ENCODE results near the gene EIF2B2.

EIF2B2 gene

DNA sequence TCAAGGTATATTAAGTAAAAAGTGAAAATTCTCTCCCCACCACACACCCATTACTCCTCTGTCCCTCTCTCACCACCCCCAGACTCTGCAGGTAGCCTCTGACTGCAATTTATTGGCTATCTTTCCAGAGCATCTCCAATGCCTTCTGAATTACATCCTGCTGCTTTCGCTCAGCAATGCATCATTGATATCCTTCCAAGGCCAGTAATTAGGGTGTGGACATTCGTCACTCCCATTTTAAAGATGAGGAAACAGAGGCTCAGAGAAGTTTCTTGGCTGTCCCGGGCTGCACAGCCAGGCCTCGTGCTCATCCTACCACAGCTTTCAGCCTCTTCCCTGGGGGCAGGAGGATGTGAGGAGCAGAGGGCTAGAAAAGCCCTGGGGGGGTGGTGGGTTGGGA is 23.7 kb upstream of the EIF2B2 start:
- Histone ChIP-seq H3K27ac (no peak overlapping the region), H3K9me3 (no peaks in the 10 kb centered on the region), H3K27me3 (no peaks in the 10 kb centered on the region), H3K4me3 (ENCODE audit: low read depth in 1 of 2, low read length in 1 of 2) (no peak overlapping the region), H3K36me3 (no peaks in the 10 kb centered on the region), H3K4me1 (ENCODE audit: control insufficient read depth in 1 of 2, insufficient read depth in 1 of 2, low read depth in 1 of 2, low read length in 1 of 2) (peaks cover 0 to 13% of the 10 kb centered on the region in 2 experiments)
- TF ChIP-seq CTCF (IDR thresholded peaks at IDR 0.05) = no peak

GRCh38 chr14:74979442-74980397 is 23.0 kb upstream of the EIF2B2 start:
- Histone ChIP-seq H3K4me1 (ENCODE audit: control insufficient read depth in 1 of 2, insufficient read depth in 1 of 2, low read depth in 1 of 2, low read length in 1 of 2) (peaks cover 0 to 13% of the 10 kb centered on the region in 2 experiments), H3K9me3 (no peaks in the 10 kb centered on the region), H3K27me3 (no peaks in the 10 kb centered on the region), H3K36me3 (no peaks in the 10 kb centered on the region), H3K4me3 (ENCODE audit: low read depth in 1 of 2, low read length in 1 of 2) (no peak overlapping the region), H3K27ac (no peak overlapping the region)
- no peak for TF ChIP-seq CTCF (IDR thresholded peaks at IDR 0.05)

- Histone ChIP-seq H3K9me3 (no peaks in the 10 kb centered on the region), H3K27ac (no peak overlapping the region), H3K4me3 (ENCODE audit: low read depth in 1 of 2, low read length in 1 of 2) (no peak overlapping the region), H3K36me3 (no peaks in the 10 kb centered on the region), H3K4me1 (ENCODE audit: control insufficient read depth in 1 of 2, insufficient read depth in 1 of 2, low read depth in 1 of 2, low read length in 1 of 2) (peaks cover 0 to 13% of the 10 kb centered on the region in 2 experiments), H3K27me3 (no peaks in the 10 kb centered on the region)
- no peak for TF ChIP-seq CTCF (IDR thresholded peaks at IDR 0.05)
These were observed 22.4 kb upstream of the EIF2B2 start for GRCh38 chr14:74980398-74980730.

- Histone ChIP-seq H3K4me3 (ENCODE audit: low read depth in 1 of 2, low read length in 1 of 2) (no peak overlapping the region), H3K4me1 (ENCODE audit: control insufficient read depth in 1 of 2, insufficient read depth in 1 of 2, low read depth in 1 of 2, low read length in 1 of 2) (peaks cover 0 to 13% of the 10 kb centered on the region in 2 experiments), H3K9me3 (no peaks in the 10 kb centered on the region), H3K36me3 (no peaks in the 10 kb centered on the region), H3K27ac (no peak overlapping the region), H3K27me3 (no peaks in the 10 kb centered on the region)
- TF ChIP-seq CTCF (IDR thresholded peaks at IDR 0.05) = no peak
These were observed 21.8 kb upstream of the EIF2B2 start for GRCh38 chr14:74980731-74981461.

- Histone ChIP-seq H3K27ac (no peak overlapping the region), H3K9me3 (no peaks in the 10 kb centered on the region), H3K27me3 (no peaks in the 10 kb centered on the region), H3K4me3 (ENCODE audit: low read depth in 1 of 2, low read length in 1 of 2) (no peak overlapping the region), H3K4me1 (ENCODE audit: control insufficient read depth in 1 of 2, insufficient read depth in 1 of 2, low read depth in 1 of 2, low read length in 1 of 2) (peaks cover 0 to 13% of the 10 kb centered on the region in 2 experiments), H3K36me3 (no peaks in the 10 kb centered on the region)
- no peak for TF ChIP-seq CTCF (IDR thresholded peaks at IDR 0.05)
These were observed 21.3 kb upstream of the EIF2B2 start for GRCh38 chr14:74981462-74981782.
